CD4-positive, alpha-beta memory T cell (primary cell): ENCODE results near the gene TUBGCP2. TPM values are rescaled to one million over a fixed set of nuclear protein-coding genes. Genes with fewer than 3 reads are reported as not detected.

Experiments used
- CTCF ChIA-PET: fragments of 350-600 bp; sonication (Branson Sonifier 250); formaldehyde crosslinking; loops from one replicate; lab custom pipeline; 2021; ENCODE audit warnings: inconsistent platforms; ENCODE audit not compliant: partially characterized antibody; lab: Charles Lee
- POLR2A ChIA-PET: fragments of 350-600 bp; sonication (Branson Sonifier 250); formaldehyde crosslinking; loops from one replicate; lab custom pipeline; 2021; ENCODE audit not compliant: partially characterized antibody; lab: Charles Lee
- DNase-seq, 5 donors: peaks; one replicate each; pipeline versions ENCODE4 v3.0.0 to v3.0.0-alpha.2; 2020 to 2022; ENCODE audit warnings: mixed read lengths in 1 of 5
- H3K27ac ChIP-seq: one replicate; pipeline ENCODE4 v1.7.0; 2013; ENCODE audit warnings: low read depth, low read length
- H3K27me3 ChIP-seq: 2 replicates; pipeline ENCODE4 v1.7.0; 2013; ENCODE audit warnings: mild to moderate bottlenecking, low read length, moderate library complexity; ENCODE audit not compliant: insufficient read depth
- H3K36me3 ChIP-seq: 2 replicates; pipeline ENCODE4 v1.7.0; 2013; ENCODE audit warnings: mild to moderate bottlenecking, low read length, moderate library complexity; ENCODE audit not compliant: insufficient read depth
- H3K4me1 ChIP-seq: 2 replicates; pipeline ENCODE4 v1.7.0; 2013; ENCODE audit warnings: mild to moderate bottlenecking, low read length, moderate library complexity; ENCODE audit not compliant: insufficient read depth
- H3K4me3 ChIP-seq, 2 donors: one replicate each; pipeline ENCODE4 v1.7.0; 2013; ENCODE audit warnings: low read length in 2 of 2, mild to moderate bottlenecking in 1 of 2
- H3K9me3 ChIP-seq, 2 donors: one replicate each; pipeline ENCODE4 v1.7.0; 2013; ENCODE audit warnings: low read length in 2 of 2, control low read depth in 1 of 2; ENCODE audit not compliant: control insufficient read depth in 1 of 2
- H3K27ac Mint-ChIP-seq, 7 donors: one replicate each; pipeline ENCODE4 v1.8.0; 2020 to 2021; ENCODE audit warnings: mixed read lengths in 7 of 7, mild to moderate bottlenecking in 6 of 7, inconsistent platforms in 3 of 7, moderate library complexity in 3 of 7
- H3K27me3 Mint-ChIP-seq, 2 donors: one replicate each; pipeline ENCODE4 v1.8.0; 2020 to 2021; ENCODE audit warnings: mixed read lengths in 2 of 2
- H3K36me3 Mint-ChIP-seq, 2 donors: one replicate each; pipeline ENCODE4 v1.8.0; 2020 to 2021; ENCODE audit warnings: mixed read lengths in 2 of 2, inconsistent platforms in 1 of 2, mild to moderate bottlenecking in 1 of 2
- H3K4me1 Mint-ChIP-seq, 4 donors: one replicate each; pipeline ENCODE4 v1.8.0; 2020 to 2021; ENCODE audit warnings: mixed read lengths in 4 of 4, mild to moderate bottlenecking in 1 of 4
- H3K4me3 Mint-ChIP-seq, 8 donors: one replicate each; pipeline ENCODE4 v1.8.0; 2020 to 2021; ENCODE audit warnings: mixed read lengths in 8 of 8, mild to moderate bottlenecking in 7 of 8, moderate library complexity in 6 of 8, inconsistent platforms in 3 of 8
- H3K9me3 Mint-ChIP-seq, 8 donors: one replicate each; pipeline ENCODE4 v1.8.0; 2020 to 2021; ENCODE audit warnings: mixed read lengths in 8 of 8, mild to moderate bottlenecking in 5 of 8, inconsistent platforms in 3 of 8, moderate library complexity in 1 of 8
- intact Hi-C: fragments of 100-400 bp; cut with micrococcal nuclease; formaldehyde crosslinking; loops from one replicate; pipeline ENCODE4 v1.15.1; 2023
- polyA plus RNA-seq, 2 donors: library from polyadenylated mRNA; unstranded; fragments of 300-500 nt; fragmentation: Illumina TruSeq; gene quantifications; one replicate each; pipeline ENCODE4 v1.2.3, GENCODE V29; 2021
- total RNA-seq, 2 experiments: library from RNA; stranded (reverse); gene quantifications; one replicate each; pipeline ENCODE4 v1.2.3, GENCODE V29; 2021

The TUBGCP2 gene
- total and polyA plus RNA-seq, 4 experiments from 2014 or later, result 14.1 to 74.0 (median 53.7) TPM

DNA sequence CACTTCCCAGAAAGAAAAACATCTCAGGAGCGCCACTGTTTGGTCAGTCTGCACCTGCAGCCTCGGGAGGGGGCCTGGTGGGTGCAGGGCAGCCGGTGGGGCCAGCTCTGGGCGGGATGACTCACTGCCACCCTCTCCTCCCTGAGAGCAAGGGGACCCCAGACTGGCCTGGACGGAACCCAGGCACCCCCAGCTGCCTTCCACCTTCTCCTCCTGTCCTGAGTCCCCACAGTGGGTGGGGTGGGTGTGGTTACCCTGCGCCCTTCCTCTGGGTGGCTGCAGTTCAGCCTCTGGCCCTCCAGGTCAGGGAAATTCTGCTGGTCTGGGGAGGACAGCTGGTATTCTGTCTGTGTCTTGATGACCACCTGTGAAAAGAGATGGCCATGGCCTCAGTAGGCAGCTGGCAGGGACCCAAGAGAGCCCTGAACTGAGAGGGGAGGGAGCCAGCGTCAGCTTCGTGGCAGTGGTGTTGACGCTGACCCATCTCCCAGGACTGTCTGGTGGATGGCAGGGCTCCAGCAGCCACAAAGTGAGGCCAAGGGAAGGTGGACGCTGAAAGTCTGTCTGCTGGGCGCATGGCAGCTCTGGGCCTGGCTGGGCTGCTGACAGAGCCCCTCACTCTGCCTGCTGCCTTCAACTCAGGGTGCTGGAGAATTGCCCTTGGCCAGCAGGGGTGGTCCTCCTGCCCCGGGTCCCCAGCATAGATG, 19.1 kb upstream of the TUBGCP2 start:
- H3K36me3 Mint-ChIP-seq, result no peaks in the 10 kb centered on the region

GRCh38 chr10:133326745-133327650, 18.3 kb upstream of the TUBGCP2 start:
- Histone ChIP-seq H3K36me3 (no peaks in the 10 kb centered on the region), H3K9me3 (no peaks in the 10 kb centered on the region), H3K27me3 (peaks cover 31% of the 10 kb centered on the region), H3K27ac (no peak overlapping the region), H3K4me3 (no peak overlapping the region), H3K4me1 (peaks cover 24% of the 10 kb centered on the region)
- peaks cover 3 to 21% (median 12%) of the 10 kb centered on the region in 4 donors for H3K4me1 Mint-ChIP-seq
- H3K4me3 Mint-ChIP-seq, result peak overlapping the region in 2 of 8 donors; percentile 32 to 53
- intact Hi-C loops, result no loop called here
- CTCF ChIA-PET, result interaction anchor here (1.4 to 3.2 kb wide), 5 partner anchors 10 to 115 kb away, joined by 4 to 28 read pairs (median 5); partner anchors contain the start of gene CALY
- no peaks in the 10 kb centered on the region for H3K36me3 Mint-ChIP-seq
- no peak for DNase-seq
- POLR2A ChIA-PET, result no interaction called here
- no peaks in the 10 kb centered on the region for H3K9me3 Mint-ChIP-seq
- H3K27me3 Mint-ChIP-seq, result peaks cover 12 to 18% of the 10 kb centered on the region in 2 donors
- H3K27ac Mint-ChIP-seq, result peak overlapping the region in 2 of 7 donors; percentile 17 to 24

More for the DNA sequence above, 19.1 kb upstream of the TUBGCP2 start:
- Histone ChIP-seq H3K36me3 (no peaks in the 10 kb centered on the region), H3K9me3 (no peaks in the 10 kb centered on the region), H3K4me1 (peaks cover 24% of the 10 kb centered on the region), H3K27ac (no peak overlapping the region), H3K27me3 (peaks cover 31% of the 10 kb centered on the region), H3K4me3 (no peak overlapping the region)
- ChIA-PET POLR2A (interaction anchor here (1.2 kb wide), 1 partner anchor 30 kb away, joined by 3 read pairs; the partner anchor contains the start of gene FUOM), CTCF (interaction anchor here (1.2 to 3.2 kb wide), 9 partner anchors 9 to 281 kb away, joined by 3 to 28 read pairs (median 5); partner anchors contain the start of gene CALY)
- no peak overlapping the region for H3K4me3 Mint-ChIP-seq
- no peak overlapping the region for H3K27ac Mint-ChIP-seq
- peaks cover 0 to 5% (median 0%) of the 10 kb centered on the region in 8 donors for H3K9me3 Mint-ChIP-seq
- peak in 1 of 5 donors; percentile 16 for DNase-seq
- intact Hi-C loops, result no loop called here
- peaks cover 12 to 18% of the 10 kb centered on the region in 2 donors for H3K27me3 Mint-ChIP-seq
- H3K4me1 Mint-ChIP-seq, result peaks cover 3 to 29% (median 12%) of the 10 kb centered on the region in 4 donors

DNA sequence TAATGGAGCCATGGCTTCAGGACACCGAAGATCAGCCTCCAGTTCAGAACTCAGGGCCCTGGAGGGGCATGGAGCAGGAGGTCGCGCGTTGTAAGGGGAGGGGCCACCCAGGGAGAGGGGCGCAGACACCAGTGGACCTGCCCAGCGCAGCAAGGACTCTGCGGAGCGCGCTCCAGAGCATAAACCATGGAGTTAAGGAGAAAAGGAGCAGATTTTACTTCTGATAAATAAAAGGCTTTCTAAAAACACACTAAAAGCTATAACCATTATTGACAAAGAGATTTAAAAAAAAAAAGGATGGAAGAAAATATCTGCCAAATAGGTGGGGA, 17.5 kb upstream of the TUBGCP2 start:
- H3K4me3 ChIP-seq, result no peak overlapping the region
- no peaks in the 10 kb centered on the region for H3K9me3 ChIP-seq
- no peak overlapping the region for H3K27ac ChIP-seq

GRCh38 chr10:133325440-133326222, 17.0 kb upstream of the TUBGCP2 start:
- no peaks in the 10 kb centered on the region for H3K36me3 ChIP-seq
- H3K27ac Mint-ChIP-seq, result peak overlapping the region in 4 of 7 donors; percentile 2 to 74 (median 60)
- intact Hi-C loops, result no loop called here
- H3K4me1 Mint-ChIP-seq, result peaks cover 3 to 20% (median 12%) of the 10 kb centered on the region in 4 donors
- no peaks in the 10 kb centered on the region for H3K9me3 Mint-ChIP-seq
- peak overlapping the region; percentile 67 to 88 (median 80) for H3K4me3 Mint-ChIP-seq
- H3K27ac ChIP-seq, result no peak overlapping the region
- peak overlapping the region in 1 of 2 donors; percentile 32 for H3K4me3 ChIP-seq
- H3K36me3 Mint-ChIP-seq, result no peaks in the 10 kb centered on the region
- peaks cover 12 to 18% of the 10 kb centered on the region in 2 donors for H3K27me3 Mint-ChIP-seq
- CTCF ChIA-PET, result interaction anchor here (1.9 kb wide), 1 partner anchor 18 kb away, joined by 8 read pairs; no protein-coding TSS in a partner anchor
- H3K27me3 ChIP-seq, result peaks cover 31% of the 10 kb centered on the region
- H3K4me1 ChIP-seq, result peaks cover 24% of the 10 kb centered on the region
- no peaks in the 10 kb centered on the region for H3K9me3 ChIP-seq
- POLR2A ChIA-PET, result interaction anchor here (1.2 to 1.7 kb wide), 2 partner anchors 10 to 11 kb away, joined by 5 to 6 read pairs; partner anchors contain the start of gene CALY
- DNase-seq, result peak in 3 of 5 donors; percentile 24 to 46 (median 32)

More for the DNA sequence above, 17.5 kb upstream of the TUBGCP2 start:
- H3K9me3 Mint-ChIP-seq, result no peaks in the 10 kb centered on the region
- Histone ChIP-seq H3K36me3 (no peaks in the 10 kb centered on the region), H3K27me3 (peaks cover 31% of the 10 kb centered on the region), H3K4me1 (peaks cover 24% of the 10 kb centered on the region)
- peaks cover 3 to 20% (median 12%) of the 10 kb centered on the region in 4 donors for H3K4me1 Mint-ChIP-seq
- POLR2A ChIA-PET, result no interaction called here
- intact Hi-C loops, result no loop called here
- no peaks in the 10 kb centered on the region for H3K36me3 Mint-ChIP-seq
- peak overlapping the region in 3 of 7 donors; percentile 7 to 60 (median 13) for H3K27ac Mint-ChIP-seq
- CTCF ChIA-PET, result no interaction called here
- peaks cover 12 to 18% of the 10 kb centered on the region in 2 donors for H3K27me3 Mint-ChIP-seq
- peak overlapping the region in 6 of 8 donors; percentile 17 to 54 (median 37) for H3K4me3 Mint-ChIP-seq
- no peak for DNase-seq

DNA sequence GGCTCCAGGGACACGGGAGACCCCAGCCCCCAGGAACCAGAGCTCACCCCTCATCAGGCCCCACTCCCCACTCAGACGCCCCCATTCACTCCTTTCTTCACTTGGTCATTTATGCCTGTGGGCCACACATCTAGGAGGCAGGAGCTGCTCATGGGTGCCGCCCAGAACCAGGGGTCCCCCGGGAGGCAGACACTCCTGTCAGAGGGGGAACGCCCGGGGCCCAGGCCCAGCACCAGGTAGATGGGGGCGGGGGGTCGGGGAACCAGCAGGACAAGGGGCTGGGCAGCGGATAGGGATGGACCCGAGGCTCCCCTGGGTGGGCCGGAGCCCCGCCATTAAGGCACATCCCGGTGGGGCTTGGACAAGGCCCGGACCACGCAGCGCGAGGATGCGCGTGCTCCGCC, 16.2 kb upstream of the TUBGCP2 start:
- peaks cover 21% of the 10 kb centered on the region for H3K4me1 ChIP-seq
- ChIA-PET POLR2A (interaction anchor here (1.1 to 1.7 kb wide), 3 partner anchors 10 to 12 kb away, joined by 5 to 6 read pairs (median 6); partner anchors contain the start of gene CALY), CTCF (interaction anchor here (1.1 to 1.9 kb wide), 2 partner anchors 11 to 17 kb away, joined by 5 to 8 read pairs; no protein-coding TSS in a partner anchor)
- H3K9me3 ChIP-seq, result no peaks in the 10 kb centered on the region
- Mint-ChIP-seq H3K4me1 (peaks cover 3 to 18% (median 10%) of the 10 kb centered on the region in 4 donors), H3K27me3 (peaks cover 12 to 18% of the 10 kb centered on the region in 2 donors), H3K36me3 (no peaks in the 10 kb centered on the region), H3K27ac (peak overlapping the region in 1 of 7 donors; percentile 47), H3K9me3 (no peaks in the 10 kb centered on the region), H3K4me3 (peak overlapping the region in 4 of 8 donors; percentile 36 to 69 (median 52))
- peak in 1 of 5 donors; percentile 37 for DNase-seq
- peak overlapping the region in 1 of 2 donors; percentile 32 for H3K4me3 ChIP-seq
- intact Hi-C loops, result no loop called here
- H3K27me3 ChIP-seq, result peaks cover 31% of the 10 kb centered on the region
- H3K27ac ChIP-seq, result no peak overlapping the region
- H3K36me3 ChIP-seq, result no peaks in the 10 kb centered on the region

DNA sequence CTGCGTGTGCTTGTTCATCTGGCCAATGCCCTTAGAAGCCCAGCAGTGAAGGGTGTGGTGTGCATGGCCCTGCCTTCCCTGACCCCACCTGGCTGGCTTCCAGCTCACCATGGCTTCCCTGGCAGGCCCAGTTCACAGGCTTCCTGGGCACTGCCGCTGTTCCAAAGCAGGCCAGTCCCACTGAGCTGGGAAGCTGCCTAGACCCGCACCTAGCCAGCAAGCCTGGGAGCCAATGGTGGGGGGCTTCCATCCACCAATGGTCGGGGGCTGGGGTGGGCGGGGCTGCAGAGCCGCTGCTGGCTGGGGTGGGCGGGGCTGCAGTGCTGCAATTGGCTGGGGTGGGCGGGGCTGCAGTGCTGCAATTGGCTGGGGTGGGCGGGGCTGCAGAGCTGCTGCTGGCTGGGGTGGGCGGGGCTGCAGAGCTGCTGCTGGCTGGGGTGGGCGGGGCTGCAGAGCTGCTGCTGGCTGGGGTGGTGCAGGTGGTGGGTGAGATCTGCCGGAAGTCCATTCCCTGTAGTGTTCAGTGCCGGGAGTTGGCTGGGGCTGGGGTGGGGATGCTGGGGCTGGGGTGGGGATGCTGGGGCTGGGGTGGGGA, 15.6 kb upstream of the TUBGCP2 start:
- intact Hi-C loops, result no loop called here
- CTCF ChIA-PET, result interaction anchor here (0.8 to 1.9 kb wide), 4 partner anchors 10 to 196 kb away, joined by 3 to 8 read pairs (median 4); no protein-coding TSS in a partner anchor
- Mint-ChIP-seq H3K4me3 (no peak overlapping the region), H3K4me1 (peaks cover 4 to 15% (median 10%) of the 10 kb centered on the region in 4 donors), H3K27me3 (peaks cover 11 to 14% of the 10 kb centered on the region in 2 donors), H3K27ac (no peak overlapping the region), H3K9me3 (no peaks in the 10 kb centered on the region), H3K36me3 (no peaks in the 10 kb centered on the region)
- peak; percentile 44 to 81 (median 61) for DNase-seq
- Histone ChIP-seq H3K4me3 (no peak overlapping the region), H3K36me3 (no peaks in the 10 kb centered on the region), H3K27me3 (peaks cover 31% of the 10 kb centered on the region), H3K9me3 (no peaks in the 10 kb centered on the region), H3K27ac (no peak overlapping the region), H3K4me1 (peaks cover 17% of the 10 kb centered on the region)
- POLR2A ChIA-PET, result interaction anchor here (1.0 to 1.7 kb wide), 4 partner anchors 9 to 61 kb away, joined by 3 to 6 read pairs (median 6); partner anchors contain the start of gene CALY
